ENCODE measurements around the gene STAC3. TPM values are rescaled to one million over a fixed set of nuclear protein-coding genes. Genes with fewer than 3 reads are reported as not detected.

STAC3 gene
- total RNA-seq, 2 donors from 2014 or later, result 0.78 to 2.0 TPM

- Histone ChIP-seq H3K9me3 (no peaks in the 10 kb centered on the region), H3K27ac (no peak overlapping the region), H3K36me3 (replicated peaks in 1 of 2; ENCODE audit: insufficient read depth in 1 of 2, low read depth in 2 of 2) (peaks cover 0 to 4% of the 10 kb centered on the region in 2 donors), H3K4me1 (no peaks in the 10 kb centered on the region), H3K27me3 (no peaks in the 10 kb centered on the region), H3K4me3 (no peak overlapping the region)
- TF ChIP-seq POLR2A (IDR thresholded peaks at IDR 0.05) (no peak), CTCF (IDR thresholded peaks at IDR 0.05) (no peak)
- ATAC-seq (no peak), DNase-seq (no peak)
- intact Hi-C loops (cut with DNase I), result no loop called here
- whole genome bisulfite sequencing, 2 donors, result 82 to 94% methylated on average over 3 to 8 of the region's 8 CpGs
These were observed 49.8 kb downstream of the STAC3 start for GRCh38 chr12:57201219-57201618.

GRCh38 chr12:57200497-57200896 lies 50.5 kb downstream of the STAC3 start:
- DNase-seq, result no peak
- no peak for TF ChIP-seq POLR2A (IDR thresholded peaks at IDR 0.05)
- TF ChIP-seq CTCF (IDR thresholded peaks at IDR 0.05), result no peak
- no peaks in the 10 kb centered on the region for H3K27me3 ChIP-seq

GRCh38 chr12:57199191-57199590 lies 51.8 kb downstream of the STAC3 start:
- Histone ChIP-seq H3K36me3 (replicated peaks in 1 of 2; ENCODE audit: insufficient read depth in 1 of 2, low read depth in 2 of 2) (peaks cover 0 to 2% of the 10 kb centered on the region in 2 donors), H3K27ac (no peak overlapping the region), H3K27me3 (no peaks in the 10 kb centered on the region), H3K4me3 (no peak overlapping the region), H3K4me1 (no peaks in the 10 kb centered on the region), H3K9me3 (no peaks in the 10 kb centered on the region)
- no peak for DNase-seq
- no peak for TF ChIP-seq POLR2A (IDR thresholded peaks at IDR 0.05)
- no peak for TF ChIP-seq CTCF (IDR thresholded peaks at IDR 0.05)
- intact Hi-C loops (cut with DNase I), result no loop called here
- WGBS, 2 donors, result 75 to 83% methylated on average over 12 to 15 of the region's 15 CpGs
- ATAC-seq, result no peak

More at GRCh38 chr12:57200497-57200896, 50.5 kb downstream of the STAC3 start:
- Histone ChIP-seq H3K4me1 (no peaks in the 10 kb centered on the region), H3K4me3 (no peak overlapping the region), H3K36me3 (replicated peaks in 1 of 2; ENCODE audit: insufficient read depth in 1 of 2, low read depth in 2 of 2) (peaks cover 0 to 2% of the 10 kb centered on the region in 2 donors), H3K9me3 (no peaks in the 10 kb centered on the region), H3K27ac (no peak overlapping the region)
- 89% methylated on average over 6 to 15 of the region's 15 CpGs for WGBS, 2 donors
- intact Hi-C loops (cut with DNase I), result no loop called here
- no peak for ATAC-seq

GRCh38 chr12:57198329-57198728 lies 52.7 kb downstream of the STAC3 start:
- Histone ChIP-seq H3K27ac (no peak overlapping the region), H3K4me1 (no peaks in the 10 kb centered on the region), H3K27me3 (no peaks in the 10 kb centered on the region), H3K4me3 (no peak overlapping the region), H3K36me3 (replicated peaks in 1 of 2; ENCODE audit: insufficient read depth in 1 of 2, low read depth in 2 of 2) (peaks cover 0 to 2% of the 10 kb centered on the region in 2 donors), H3K9me3 (no peaks in the 10 kb centered on the region)
- intact Hi-C loops (cut with DNase I), result no loop called here
- TF ChIP-seq POLR2A (IDR thresholded peaks at IDR 0.05), result no peak
- no peak for TF ChIP-seq CTCF (IDR thresholded peaks at IDR 0.05)
- 88 to 95% methylated on average over 10 to 16 of the region's 17 CpGs for WGBS, 2 donors
- ATAC-seq, result no peak
- DNase-seq, result no peak

- H3K27ac ChIP-seq, result no peak overlapping the region
- H3K36me3 ChIP-seq (replicated peaks in 1 of 2; ENCODE audit: insufficient read depth in 1 of 2, low read depth in 2 of 2), result peaks cover 0 to 2% of the 10 kb centered on the region in 2 donors
- TF ChIP-seq CTCF (IDR thresholded peaks at IDR 0.05) (no peak), POLR2A (IDR thresholded peaks at IDR 0.05) (no peak)
- H3K9me3 ChIP-seq, result no peaks in the 10 kb centered on the region
- 83 to 93% methylated on average over 5 to 22 of the region's 22 CpGs for WGBS, 2 donors
- H3K4me3 ChIP-seq, result no peak overlapping the region
- no peaks in the 10 kb centered on the region for H3K4me1 ChIP-seq
- DNase-seq, result no peak
- ATAC-seq, result no peak
- intact Hi-C loops (cut with DNase I), result no loop called here
- H3K27me3 ChIP-seq, result no peaks in the 10 kb centered on the region
These were observed 54.0 kb downstream of the STAC3 start for GRCh38 chr12:57196956-57197355.

Data from body of pancreas (tissue), 4 donors.